GM10266 (cell line): ENCODE results near the gene BNC2.

Experiments
- DNase-seq: peaks from one replicate; pipeline ENCODE4 v3.0.0; 2012; ENCODE audit errors: extremely low spot score
- CTCF ChIP-seq: IDR thresholded peaks from 2 replicates; pipeline ENCODE4 v1.5.1; 2012; ENCODE audit warnings: mild to moderate bottlenecking, low read depth; ENCODE audit not compliant: control insufficient read depth, insufficient read depth; ENCODE audit errors: missing control alignments

Gene BNC2

GRCh38 chr9:16705111-16705604 lies 165.3 kb downstream of the BNC2 start:
- no peak for TF ChIP-seq CTCF
- DNase-seq: no peak

DNA sequence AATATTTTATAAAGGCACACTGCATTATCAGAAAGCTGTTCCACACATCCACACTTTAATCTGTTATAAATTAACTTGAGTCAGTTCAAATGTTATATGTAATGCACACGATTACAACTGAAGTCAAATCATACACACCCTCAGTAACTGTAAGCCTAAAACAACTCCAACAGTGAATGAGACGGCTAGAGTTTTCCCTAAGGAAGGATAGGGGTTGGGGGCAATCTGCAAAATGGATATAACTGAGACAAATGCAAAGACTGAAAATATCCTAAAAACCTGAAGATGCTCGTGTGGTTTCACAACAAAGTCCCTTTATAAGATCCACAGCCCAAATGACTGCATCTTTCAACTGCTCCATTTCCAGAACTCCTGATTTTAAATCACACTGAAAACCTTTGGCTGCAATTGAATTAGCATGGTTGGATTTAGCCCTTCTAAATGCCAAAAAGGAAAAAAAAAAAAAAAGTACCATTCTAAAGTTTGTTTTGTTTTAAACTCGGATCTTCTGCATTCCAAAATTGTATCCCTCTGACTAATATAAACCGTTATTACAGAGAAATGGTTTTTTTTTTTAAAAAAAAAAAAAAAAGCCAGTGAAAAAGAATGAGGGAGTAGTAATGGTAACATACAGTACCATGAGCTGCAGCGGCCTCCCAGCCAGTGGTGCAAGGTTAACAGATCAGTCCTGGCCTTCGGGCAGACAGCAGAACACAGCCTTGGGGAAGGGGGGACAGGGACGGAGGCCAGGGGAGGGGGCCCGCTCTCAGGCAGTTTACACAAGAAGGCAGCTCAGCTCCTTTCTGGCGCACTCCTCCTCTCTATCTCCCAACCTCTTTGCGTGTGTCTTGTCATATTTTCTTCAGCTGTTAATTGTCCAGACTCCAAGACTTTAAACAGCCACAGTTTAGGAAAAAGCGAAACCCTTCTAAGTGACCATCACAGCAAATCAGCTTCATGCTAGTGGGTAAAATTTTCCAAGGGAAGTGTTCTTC lies 166.1 kb downstream of the BNC2 start:
- TF ChIP-seq CTCF: no peak
- DNase-seq: no peak

DNA sequence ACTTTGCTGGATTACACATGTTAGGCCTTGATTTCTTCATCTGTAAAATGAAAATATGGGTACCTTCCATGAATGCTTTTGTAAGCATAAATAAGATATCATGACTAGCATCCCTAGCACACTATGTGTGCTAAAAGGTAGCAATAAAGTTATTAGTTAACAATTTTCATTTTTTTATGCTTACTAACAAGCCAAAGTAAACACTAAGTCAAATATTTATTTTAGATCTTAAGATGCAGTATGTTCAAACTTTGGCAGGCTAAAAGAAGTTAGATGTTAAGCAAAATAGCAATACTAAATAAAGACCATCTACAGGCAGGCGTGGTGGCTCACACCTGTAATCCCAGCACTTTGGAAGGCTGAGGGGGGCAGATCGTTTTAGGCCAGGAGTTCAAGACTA lies 169.1 kb downstream of the BNC2 start:
- no peak for TF ChIP-seq CTCF
- DNase-seq: no peak

DNA sequence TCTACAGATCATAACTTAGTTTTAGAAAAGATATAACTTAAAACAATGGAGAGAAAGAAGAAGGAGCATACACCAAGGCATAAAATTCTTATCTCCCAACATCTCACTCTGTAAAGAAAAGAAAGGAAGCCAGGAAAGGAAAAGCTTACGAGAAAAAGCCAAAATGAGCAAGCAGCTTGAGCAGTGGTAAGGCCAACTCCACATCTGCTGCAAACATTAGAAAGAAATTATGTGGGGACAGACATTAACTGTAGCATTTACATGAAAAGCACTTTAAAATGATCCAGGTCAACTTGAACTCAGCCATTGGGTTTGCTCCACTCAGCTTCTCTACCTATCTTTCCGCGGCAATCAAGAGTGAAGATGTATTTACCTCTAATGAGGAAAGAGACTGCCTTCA lies 176.9 kb downstream of the BNC2 start:
- no peak for TF ChIP-seq CTCF
- no peak for DNase-seq

DNA sequence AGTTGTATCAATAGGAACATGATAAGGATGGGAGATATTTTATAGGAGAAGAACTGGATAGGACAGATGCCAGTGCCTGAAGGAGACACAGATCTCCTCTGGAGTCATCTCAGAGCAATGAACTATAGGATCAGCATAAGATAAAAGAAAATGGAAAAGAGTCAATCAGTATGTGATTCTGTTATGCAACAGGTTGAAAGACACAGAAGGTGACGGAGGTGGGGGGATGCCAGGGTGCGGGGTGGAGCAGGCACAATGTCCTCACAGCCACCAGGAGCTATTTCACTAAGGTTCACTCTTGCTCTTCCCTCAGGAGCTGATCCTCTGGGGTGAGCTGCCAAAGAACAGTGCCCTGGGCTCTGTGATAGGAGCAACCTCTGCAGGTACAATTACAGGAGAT lies 179.8 kb downstream of the BNC2 start:
- DNase-seq: no peak
- no peak for TF ChIP-seq CTCF

DNA sequence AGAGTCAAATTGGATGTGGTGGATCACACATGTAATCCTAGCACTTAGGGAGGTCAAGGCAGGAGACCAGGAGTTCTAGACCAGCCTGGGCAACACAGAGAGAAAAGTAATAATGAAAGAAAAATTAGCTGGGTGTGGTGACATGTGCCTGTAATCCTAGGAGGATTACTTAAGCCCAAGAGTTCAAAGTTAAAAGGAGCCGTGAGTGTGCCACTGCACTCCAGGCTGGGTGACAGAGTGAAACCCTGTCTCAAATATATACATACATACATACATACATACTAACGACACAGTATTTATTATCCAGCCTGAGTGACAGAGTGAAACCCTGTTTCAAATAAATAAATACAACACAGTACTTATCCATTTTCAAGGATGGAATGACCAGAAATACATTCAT lies 180.3 kb downstream of the BNC2 start:
- no peak for TF ChIP-seq CTCF
- no peak for DNase-seq

DNA sequence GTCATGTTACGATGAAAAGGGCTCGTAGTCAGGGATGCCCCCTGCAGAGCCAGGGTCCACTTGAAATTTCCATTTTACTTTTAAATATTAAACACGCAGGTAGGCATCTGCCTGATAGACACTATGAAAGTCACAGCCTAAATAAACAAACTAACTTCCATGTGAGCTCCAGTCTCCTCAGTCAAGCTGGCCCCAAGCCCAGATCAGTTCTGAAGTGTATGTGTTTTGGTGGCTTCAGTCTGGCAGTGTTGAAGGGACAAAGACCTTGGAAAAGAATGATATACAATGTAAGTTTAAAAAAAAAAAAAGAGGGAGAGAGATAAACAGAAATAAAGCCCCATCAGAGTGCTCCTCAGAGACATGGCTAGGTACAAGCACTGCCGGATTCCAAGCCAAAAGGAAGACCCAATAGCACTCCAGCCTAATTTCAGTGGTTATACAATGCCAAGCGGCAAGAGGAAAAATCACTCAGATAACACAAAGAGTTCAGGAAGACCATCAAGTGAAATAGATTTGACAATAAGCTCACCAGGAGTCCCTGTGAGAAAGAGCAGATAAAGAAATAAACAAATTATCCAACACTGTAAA lies 181.0 kb downstream of the BNC2 start:
- TF ChIP-seq CTCF: no peak
- DNase-seq: no peak
